IPS-15b (cell line): ENCODE measurements around the gene CLDN8.

Experiments used
- H3K27me3 ChIP-seq: one replicate; pipeline ENCODE4 v1.6.1; 2013; ENCODE audit warnings: low read length; ENCODE audit not compliant: control insufficient read depth, insufficient read depth
- H3K36me3 ChIP-seq: one replicate; pipeline ENCODE4 v1.6.1; 2013; ENCODE audit warnings: low read length; ENCODE audit not compliant: control insufficient read depth, insufficient read depth
- H3K4me1 ChIP-seq: one replicate; pipeline ENCODE4 v1.6.1; 2013; ENCODE audit warnings: mild to moderate bottlenecking, low read length; ENCODE audit not compliant: control insufficient read depth, insufficient read depth
- H3K4me3 ChIP-seq: one replicate; pipeline ENCODE4 v1.5.1; 2013; ENCODE audit warnings: low read depth, low read length
- H3K9ac ChIP-seq: one replicate; pipeline ENCODE4 v1.6.1; 2013; ENCODE audit warnings: low read depth, mild to moderate bottlenecking, low read length
- H3K9me3 ChIP-seq: one replicate; pipeline ENCODE4 v1.6.1; 2013; ENCODE audit warnings: mild to moderate bottlenecking, low read length; ENCODE audit not compliant: control insufficient read depth, insufficient read depth

Gene CLDN8

GRCh38 chr21:30234050-30234449 lies 18.2 kb upstream of the CLDN8 start:
- no peaks in the 10 kb centered on the region for H3K36me3 ChIP-seq
- no peak overlapping the region for H3K9ac ChIP-seq
- no peaks in the 10 kb centered on the region for H3K9me3 ChIP-seq
- no peak overlapping the region for H3K4me3 ChIP-seq
- H3K4me1 ChIP-seq, result no peaks in the 10 kb centered on the region
- no peaks in the 10 kb centered on the region for H3K27me3 ChIP-seq

DNA sequence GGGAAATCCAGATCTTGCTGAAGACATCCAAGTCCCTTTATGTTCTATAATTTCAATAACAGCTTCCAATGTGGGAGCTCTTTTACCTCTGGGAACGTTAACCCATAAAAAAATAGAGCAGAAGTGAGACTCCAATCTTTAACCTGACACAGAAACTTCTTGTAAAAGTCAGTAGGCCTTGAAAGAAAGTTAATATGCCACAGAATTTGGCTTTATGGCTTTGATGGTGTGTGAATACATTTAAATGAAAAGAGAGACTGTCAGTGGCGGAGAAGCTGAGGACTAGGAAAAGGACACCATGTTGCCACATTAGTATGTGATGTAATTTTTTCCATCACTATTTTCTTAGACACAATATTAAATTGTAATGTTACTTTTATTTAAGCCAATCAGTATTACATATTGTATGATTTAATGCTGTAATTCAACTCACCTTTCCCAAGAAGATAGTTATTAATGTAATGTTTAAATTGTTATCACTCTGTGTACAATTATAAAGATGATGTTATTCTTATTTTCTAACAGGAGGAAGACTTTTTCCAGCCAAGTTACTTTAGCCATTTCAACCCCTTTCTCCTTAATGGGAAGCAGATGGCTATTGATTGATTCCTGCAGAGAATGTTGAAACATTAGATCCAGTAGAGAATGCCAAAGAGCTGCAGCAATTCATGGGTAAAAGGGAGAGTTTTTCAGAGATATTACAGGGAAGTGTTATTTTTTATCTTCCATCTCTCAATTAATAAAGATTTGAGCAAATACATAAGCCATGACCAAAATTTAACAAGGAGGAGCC lies 17.5 kb upstream of the CLDN8 start:
- Histone ChIP-seq H3K4me1 (no peaks in the 10 kb centered on the region), H3K9ac (no peak overlapping the region), H3K4me3 (no peak overlapping the region), H3K9me3 (no peaks in the 10 kb centered on the region), H3K27me3 (no peaks in the 10 kb centered on the region), H3K36me3 (no peaks in the 10 kb centered on the region)

GRCh38 chr21:30232011-30232410 lies 16.1 kb upstream of the CLDN8 start:
- Histone ChIP-seq H3K4me3 (no peak overlapping the region), H3K9ac (no peak overlapping the region), H3K27me3 (no peaks in the 10 kb centered on the region)

DNA sequence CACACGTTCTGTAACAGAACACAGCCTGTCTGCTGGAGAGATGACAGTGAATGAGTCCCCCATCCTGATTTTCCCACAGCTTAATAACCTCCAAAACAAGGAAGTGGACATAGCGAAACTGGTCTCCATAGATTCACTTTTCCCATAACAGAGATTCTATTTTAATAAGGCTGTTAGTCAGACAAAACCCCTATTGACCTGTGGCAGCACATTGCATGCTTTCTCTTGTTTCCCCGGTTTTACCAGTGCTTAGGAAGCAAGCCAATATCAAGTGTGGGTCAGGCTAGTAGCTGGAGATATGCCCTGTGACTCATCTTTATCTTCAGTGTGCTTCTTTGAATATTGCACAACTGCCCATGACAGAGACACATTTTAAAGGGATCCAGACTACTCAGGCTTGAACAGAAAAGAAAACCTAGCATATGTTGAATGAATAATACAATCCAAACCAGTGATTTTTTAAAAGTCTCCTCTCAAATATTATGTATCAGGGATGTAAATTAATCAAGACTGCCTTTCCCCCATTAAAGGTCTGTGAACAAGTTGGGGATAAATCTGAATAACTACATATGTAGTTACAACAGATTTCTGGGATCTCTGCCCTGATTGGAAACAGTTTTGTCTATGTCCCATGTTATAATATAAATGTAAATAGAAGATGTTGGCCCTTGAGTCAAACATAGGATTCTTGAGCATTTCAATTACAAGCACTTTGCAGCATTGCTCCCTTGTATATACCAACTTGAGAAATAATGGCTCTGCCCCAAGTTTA lies 11.9 kb upstream of the CLDN8 start:
- H3K4me3 ChIP-seq, result no peak overlapping the region
- H3K9me3 ChIP-seq, result no peaks in the 10 kb centered on the region
- H3K27me3 ChIP-seq, result no peaks in the 10 kb centered on the region
- no peak overlapping the region for H3K9ac ChIP-seq
- H3K36me3 ChIP-seq, result no peaks in the 10 kb centered on the region
- H3K4me1 ChIP-seq, result no peaks in the 10 kb centered on the region

More at GRCh38 chr21:30232011-30232410, 16.1 kb upstream of the CLDN8 start:
- no peaks in the 10 kb centered on the region for H3K36me3 ChIP-seq
- no peaks in the 10 kb centered on the region for H3K9me3 ChIP-seq
- H3K4me1 ChIP-seq, result no peaks in the 10 kb centered on the region

GRCh38 chr21:30227128-30227527 lies 11.2 kb upstream of the CLDN8 start:
- Histone ChIP-seq H3K4me3 (no peak overlapping the region), H3K4me1 (no peaks in the 10 kb centered on the region), H3K27me3 (no peaks in the 10 kb centered on the region), H3K9ac (no peak overlapping the region), H3K9me3 (no peaks in the 10 kb centered on the region), H3K36me3 (no peaks in the 10 kb centered on the region)

- Histone ChIP-seq H3K9ac (no peak overlapping the region), H3K36me3 (no peaks in the 10 kb centered on the region), H3K9me3 (no peaks in the 10 kb centered on the region), H3K4me1 (no peaks in the 10 kb centered on the region), H3K27me3 (no peaks in the 10 kb centered on the region), H3K4me3 (no peak overlapping the region)
Observed at GRCh38 chr21:30223596-30223995, 7.7 kb upstream of the CLDN8 start.

GRCh38 chr21:30222724-30223123 lies 6.8 kb upstream of the CLDN8 start:
- no peaks in the 10 kb centered on the region for H3K36me3 ChIP-seq
- H3K27me3 ChIP-seq, result no peaks in the 10 kb centered on the region
- no peak overlapping the region for H3K9ac ChIP-seq
- H3K4me3 ChIP-seq, result no peak overlapping the region
- no peaks in the 10 kb centered on the region for H3K4me1 ChIP-seq
- no peaks in the 10 kb centered on the region for H3K9me3 ChIP-seq

GRCh38 chr21:30211071-30211470 lies 4.8 kb downstream of the CLDN8 start:
- Histone ChIP-seq H3K9me3 (no peaks in the 10 kb centered on the region), H3K9ac (no peak overlapping the region), H3K27me3 (no peaks in the 10 kb centered on the region), H3K36me3 (no peaks in the 10 kb centered on the region), H3K4me1 (peaks cover 2% of the 10 kb centered on the region), H3K4me3 (no peak overlapping the region)

DNA sequence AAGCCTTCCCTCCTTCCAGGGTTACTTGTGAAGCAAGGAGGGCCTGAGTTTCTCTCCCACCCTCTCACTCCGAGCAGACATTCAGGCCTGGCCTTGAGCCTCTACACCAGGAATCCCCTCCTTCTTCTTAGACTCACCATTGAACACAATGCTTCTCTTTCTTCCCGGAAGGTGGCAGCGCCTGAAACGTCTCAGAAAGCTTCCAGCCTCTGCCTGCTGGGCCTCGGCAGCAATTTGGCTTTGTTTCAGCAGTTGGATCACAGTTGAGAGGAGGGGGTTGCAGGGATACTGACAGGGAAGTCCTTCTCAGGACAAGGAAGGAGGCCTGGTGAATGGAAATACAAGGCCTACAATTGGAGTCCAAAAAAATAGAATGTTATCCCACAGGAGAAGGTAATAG lies 6.3 kb downstream of the CLDN8 start:
- Histone ChIP-seq H3K4me1 (peaks cover 2% of the 10 kb centered on the region), H3K9ac (no peak overlapping the region), H3K9me3 (no peaks in the 10 kb centered on the region), H3K4me3 (no peak overlapping the region), H3K27me3 (no peaks in the 10 kb centered on the region), H3K36me3 (no peaks in the 10 kb centered on the region)

- peaks cover 2% of the 10 kb centered on the region for H3K4me1 ChIP-seq
- no peaks in the 10 kb centered on the region for H3K36me3 ChIP-seq
- no peaks in the 10 kb centered on the region for H3K27me3 ChIP-seq
- no peak overlapping the region for H3K4me3 ChIP-seq
- H3K9me3 ChIP-seq, result no peaks in the 10 kb centered on the region
- no peak overlapping the region for H3K9ac ChIP-seq
Observed at GRCh38 chr21:30207252-30207579, 8.7 kb downstream of the CLDN8 start.

- H3K27me3 ChIP-seq, result no peaks in the 10 kb centered on the region
- H3K4me1 ChIP-seq, result peaks cover 2% of the 10 kb centered on the region
- H3K36me3 ChIP-seq, result no peaks in the 10 kb centered on the region
- H3K9me3 ChIP-seq, result no peaks in the 10 kb centered on the region
- no peak overlapping the region for H3K9ac ChIP-seq
- no peak overlapping the region for H3K4me3 ChIP-seq
Observed at GRCh38 chr21:30206551-30207251, 9.2 kb downstream of the CLDN8 start.
